GM11168 (cell line): Measurements from ENCODE around the gene CCDC93.

ENCODE experiments used
- in situ Hi-C: fragments of 300-500 bp; cut with MboI; formaldehyde crosslinking; loops from one replicate; pipeline ENCODE4 v1.12.0; 2022; ENCODE audit warnings: low sequenced_read_pairs; ENCODE audit not compliant: unreplicated experiment

Gene CCDC93, protein sequence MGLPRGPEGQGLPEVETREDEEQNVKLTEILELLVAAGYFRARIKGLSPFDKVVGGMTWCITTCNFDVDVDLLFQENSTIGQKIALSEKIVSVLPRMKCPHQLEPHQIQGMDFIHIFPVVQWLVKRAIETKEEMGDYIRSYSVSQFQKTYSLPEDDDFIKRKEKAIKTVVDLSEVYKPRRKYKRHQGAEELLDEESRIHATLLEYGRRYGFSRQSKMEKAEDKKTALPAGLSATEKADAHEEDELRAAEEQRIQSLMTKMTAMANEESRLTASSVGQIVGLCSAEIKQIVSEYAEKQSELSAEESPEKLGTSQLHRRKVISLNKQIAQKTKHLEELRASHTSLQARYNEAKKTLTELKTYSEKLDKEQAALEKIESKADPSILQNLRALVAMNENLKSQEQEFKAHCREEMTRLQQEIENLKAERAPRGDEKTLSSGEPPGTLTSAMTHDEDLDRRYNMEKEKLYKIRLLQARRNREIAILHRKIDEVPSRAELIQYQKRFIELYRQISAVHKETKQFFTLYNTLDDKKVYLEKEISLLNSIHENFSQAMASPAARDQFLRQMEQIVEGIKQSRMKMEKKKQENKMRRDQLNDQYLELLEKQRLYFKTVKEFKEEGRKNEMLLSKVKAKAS

GRCh38 chr2:118013724-118014491 lies at the start of gene CCDC93:
Gene CCDC93 (minus strand): TSS chr2:118014070. CDS start chr2:118013995, 75 bp downstream.
- in situ Hi-C loops = no loop called here

GRCh38 chr2:118062669-118063068 lies 48.8 kb upstream of the CCDC93 start:
- in situ Hi-C loops = no loop called here

- in situ Hi-C loops = no loop called here
Measured at GRCh38 chr2:118062048-118062447, 48.2 kb upstream of the CCDC93 start.

- in situ Hi-C loops = no loop called here
Measured at GRCh38 chr2:118061135-118061955, 47.5 kb upstream of the CCDC93 start.

- in situ Hi-C loops = no loop called here
Measured at GRCh38 chr2:118059919-118060478, 46.1 kb upstream of the CCDC93 start.

- in situ Hi-C loops = no loop called here
Measured at GRCh38 chr2:118058951-118059350, 45.1 kb upstream of the CCDC93 start.

- in situ Hi-C loops = no loop called here
Measured at GRCh38 chr2:118056801-118057200, 42.9 kb upstream of the CCDC93 start.

DNA sequence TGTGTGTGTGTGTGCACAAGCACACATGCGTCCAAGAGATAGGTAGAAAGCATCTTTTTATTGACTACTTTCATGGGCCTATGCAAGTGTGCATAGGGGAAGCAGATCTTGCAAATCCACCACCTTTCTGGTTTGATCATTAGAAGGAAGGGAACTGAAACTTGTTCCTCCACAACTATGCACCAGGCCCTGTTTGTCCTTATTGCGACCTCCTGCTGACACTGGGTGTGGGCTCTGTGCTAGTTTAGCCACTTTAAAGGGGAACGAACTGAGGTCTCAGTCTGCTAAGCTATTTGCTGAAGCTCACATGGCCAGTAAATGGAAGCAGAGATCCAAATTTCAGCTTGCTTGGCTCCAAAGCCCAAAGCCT lies 42.3 kb upstream of the CCDC93 start:
- in situ Hi-C loops = no loop called here

GRCh38 chr2:118055512-118056164 lies 41.8 kb upstream of the CCDC93 start:
- in situ Hi-C loops = no loop called here

DNA sequence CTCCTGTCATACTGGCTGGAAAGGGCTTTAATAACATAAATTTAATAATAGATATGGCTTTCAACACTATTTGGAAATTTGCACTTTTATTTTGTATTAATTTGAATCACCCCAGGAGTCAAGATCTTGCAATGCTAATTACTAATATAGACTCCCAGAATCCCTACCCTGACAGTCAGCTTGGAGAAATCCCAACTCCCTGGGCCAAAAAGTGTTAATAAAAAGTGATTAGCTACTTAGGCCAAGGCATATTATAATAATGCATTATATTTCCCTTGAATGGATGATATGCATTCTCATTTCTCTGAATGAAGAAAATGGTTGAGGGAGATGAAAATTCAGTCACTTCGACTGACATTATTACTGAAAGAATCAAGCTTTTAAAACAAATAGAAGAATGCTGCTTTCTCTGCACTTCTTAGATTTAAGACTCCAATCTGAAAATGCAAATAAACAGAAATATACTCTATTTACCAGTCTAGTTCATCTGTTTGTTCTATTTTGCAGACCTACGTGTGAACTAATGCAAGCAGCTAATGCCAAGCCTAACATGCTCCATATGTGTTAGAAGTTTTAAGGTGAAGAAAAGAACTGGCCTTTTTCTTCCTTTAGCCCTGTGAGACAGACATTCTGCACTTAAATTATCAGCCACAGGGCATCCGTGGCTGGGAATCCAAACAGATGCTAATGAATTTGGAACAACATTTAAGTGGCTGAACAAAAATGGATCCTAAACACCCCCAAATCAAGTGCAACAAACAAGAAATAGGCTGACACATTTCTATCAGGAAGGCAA lies 40.5 kb upstream of the CCDC93 start:
- in situ Hi-C loops = no loop called here

- in situ Hi-C loops = no loop called here
Measured at GRCh38 chr2:118053681-118054080, 39.8 kb upstream of the CCDC93 start.

DNA sequence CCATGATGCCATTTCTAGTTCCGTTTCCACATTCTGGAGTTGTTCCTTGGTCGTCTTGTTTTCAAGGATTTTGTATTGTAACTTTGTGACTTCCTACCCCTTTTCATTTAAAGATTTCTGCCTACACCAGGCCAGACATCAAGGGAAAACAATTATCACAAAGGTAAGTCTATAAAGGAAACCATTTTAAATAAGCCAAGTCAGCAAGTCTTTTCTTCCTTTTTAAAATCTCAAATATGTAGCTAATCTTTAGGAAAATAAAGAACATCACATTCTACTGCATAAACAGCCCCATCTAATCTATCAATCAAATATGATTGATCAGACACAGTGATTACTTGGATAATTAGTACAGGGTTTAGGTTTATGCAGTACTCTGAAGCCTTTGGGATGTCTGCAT lies 38.6 kb upstream of the CCDC93 start:
- in situ Hi-C loops = no loop called here

- in situ Hi-C loops = no loop called here
Measured at GRCh38 chr2:118051826-118052358, 38.0 kb upstream of the CCDC93 start.

- in situ Hi-C loops = no loop called here
Measured at GRCh38 chr2:118050974-118051373, 37.1 kb upstream of the CCDC93 start.

GRCh38 chr2:118050386-118050785 lies 36.5 kb upstream of the CCDC93 start:
- in situ Hi-C loops = no loop called here

- in situ Hi-C loops = loop anchor here (25.0 kb wide), 1 partner anchor 813 kb away; no protein-coding TSS in a partner anchor
Measured at GRCh38 chr2:118049816-118050140, 35.9 kb upstream of the CCDC93 start.

DNA sequence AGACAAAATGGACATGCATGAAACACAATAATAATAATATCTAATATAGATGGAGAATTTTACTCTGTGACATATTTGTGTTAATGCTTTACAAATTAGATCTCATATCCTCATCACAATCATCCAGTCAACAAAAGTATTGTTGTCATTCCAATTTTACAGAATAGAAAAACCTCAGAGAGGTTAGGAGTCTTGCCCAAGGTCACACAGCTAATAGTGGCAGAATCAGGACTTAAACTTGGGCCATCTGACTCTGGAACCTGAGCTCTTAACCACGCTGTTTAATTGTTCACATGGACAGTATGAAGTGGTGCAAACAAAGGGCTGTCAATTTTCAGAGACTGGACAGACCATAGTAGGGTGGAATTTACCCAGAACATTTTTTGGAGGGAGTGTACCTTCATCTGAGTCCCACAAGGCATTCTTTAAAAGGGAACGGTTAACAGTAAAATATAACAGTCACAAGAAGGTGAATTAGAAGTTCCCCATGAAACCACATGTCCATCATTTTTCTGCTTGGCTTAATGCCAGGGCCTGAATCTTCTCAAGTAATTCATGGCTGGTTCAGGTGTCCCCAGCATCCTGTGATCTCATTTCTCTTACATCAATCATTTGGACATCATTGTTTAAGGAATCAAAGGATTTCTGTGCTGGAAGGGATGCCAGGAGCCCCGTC lies 35.4 kb upstream of the CCDC93 start:
- in situ Hi-C loops = loop anchor here (25.0 kb wide), 1 partner anchor 813 kb away; no protein-coding TSS in a partner anchor

- in situ Hi-C loops = loop anchor here (25.0 kb wide), 1 partner anchor 814 kb away; no protein-coding TSS in a partner anchor
Measured at GRCh38 chr2:118048401-118048800, 34.5 kb upstream of the CCDC93 start.
